ENCODE data around the gene PEAK1. TPM values are rescaled to one million over a fixed set of nuclear protein-coding genes. Genes with fewer than 3 reads are reported as not detected.

The PEAK1 gene, protein sequence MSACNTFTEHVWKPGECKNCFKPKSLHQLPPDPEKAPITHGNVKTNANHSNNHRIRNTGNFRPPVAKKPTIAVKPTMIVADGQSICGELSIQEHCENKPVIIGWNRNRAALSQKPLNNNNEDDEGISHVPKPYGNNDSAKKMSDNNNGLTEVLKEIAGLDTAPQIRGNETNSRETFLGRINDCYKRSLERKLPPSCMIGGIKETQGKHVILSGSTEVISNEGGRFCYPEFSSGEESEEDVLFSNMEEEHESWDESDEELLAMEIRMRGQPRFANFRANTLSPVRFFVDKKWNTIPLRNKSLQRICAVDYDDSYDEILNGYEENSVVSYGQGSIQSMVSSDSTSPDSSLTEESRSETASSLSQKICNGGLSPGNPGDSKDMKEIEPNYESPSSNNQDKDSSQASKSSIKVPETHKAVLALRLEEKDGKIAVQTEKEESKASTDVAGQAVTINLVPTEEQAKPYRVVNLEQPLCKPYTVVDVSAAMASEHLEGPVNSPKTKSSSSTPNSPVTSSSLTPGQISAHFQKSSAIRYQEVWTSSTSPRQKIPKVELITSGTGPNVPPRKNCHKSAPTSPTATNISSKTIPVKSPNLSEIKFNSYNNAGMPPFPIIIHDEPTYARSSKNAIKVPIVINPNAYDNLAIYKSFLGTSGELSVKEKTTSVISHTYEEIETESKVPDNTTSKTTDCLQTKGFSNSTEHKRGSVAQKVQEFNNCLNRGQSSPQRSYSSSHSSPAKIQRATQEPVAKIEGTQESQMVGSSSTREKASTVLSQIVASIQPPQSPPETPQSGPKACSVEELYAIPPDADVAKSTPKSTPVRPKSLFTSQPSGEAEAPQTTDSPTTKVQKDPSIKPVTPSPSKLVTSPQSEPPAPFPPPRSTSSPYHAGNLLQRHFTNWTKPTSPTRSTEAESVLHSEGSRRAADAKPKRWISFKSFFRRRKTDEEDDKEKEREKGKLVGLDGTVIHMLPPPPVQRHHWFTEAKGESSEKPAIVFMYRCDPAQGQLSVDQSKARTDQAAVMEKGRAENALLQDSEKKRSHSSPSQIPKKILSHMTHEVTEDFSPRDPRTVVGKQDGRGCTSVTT (N-terminal part only)
- total RNA-seq (10 to 100 TPM; 20.4 to 23.0 TPM), polyA plus RNA-seq (1 to 10 TPM; 1.0 to 2.8 (median 1.6) TPM), total RNA-seq (22.6 to 94.3 (median 36.8) reads per million in 6 experiments)

DNA sequence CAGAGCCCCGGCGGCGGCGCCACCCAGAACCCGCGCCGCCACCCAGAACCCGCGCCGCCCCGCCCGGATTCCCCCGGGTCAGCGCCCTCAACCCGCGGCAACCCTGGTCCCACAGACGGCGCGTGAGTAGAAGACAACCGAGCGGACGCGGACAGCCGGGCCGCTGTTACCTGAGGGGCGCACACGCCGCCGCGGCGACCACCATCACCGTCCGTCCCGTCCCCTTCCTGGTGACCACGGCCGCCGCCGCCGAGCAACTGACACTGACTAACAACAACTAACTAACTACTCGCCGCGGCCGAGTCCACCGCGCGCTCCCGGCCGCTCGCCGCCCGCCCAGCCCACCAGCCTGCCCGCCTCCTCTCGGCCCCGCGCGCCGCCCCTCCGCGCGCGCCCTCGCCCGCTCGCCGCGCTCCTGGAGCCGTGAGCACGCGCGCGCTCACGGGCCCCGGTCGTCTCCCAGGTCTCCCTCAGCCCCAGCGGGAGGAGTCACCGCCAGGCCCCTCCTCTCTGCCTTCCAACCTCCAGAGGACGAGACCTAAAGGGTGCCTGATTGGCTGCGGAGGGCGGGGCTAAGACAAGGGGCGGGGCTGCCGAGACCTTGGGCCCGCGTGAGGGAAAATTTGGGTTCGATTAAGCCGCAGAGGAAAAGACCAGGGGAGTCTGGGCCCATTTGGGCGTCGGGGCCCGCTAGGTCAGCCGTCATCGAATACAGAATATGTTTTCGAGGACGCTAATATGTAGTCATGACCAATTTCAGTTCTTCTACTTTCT is at the start of gene PEAK1:
Gene PEAK1 (minus strand): TSS at position 269 of the 774 bp plus-strand sequence. CDS start 238,178 bp downstream, outside the sequence.
- peak; percentile 98 to 100 (median 99) for DNase-seq
- no peaks in the 10 kb centered on the region for H3K9me3 Mint-ChIP-seq
- H3K4me1 Mint-ChIP-seq = peaks cover 19 to 55% (median 43%) of the 10 kb centered on the region in 4 donors
- H3K4me3 Mint-ChIP-seq = peak within 1 kb of the TSS; percentile 94 to 100 (median 97)
- ATAC-seq = peak; percentile 93 to 98
- H3K27ac Mint-ChIP-seq = peak within 1 kb of the TSS; percentile 96 to 99 (median 98)
- POLR2A ChIA-PET = interaction anchor here (1.3 to 1.9 kb wide), 3 partner anchors 10 to 489 kb away, joined by 3 to 16 read pairs (median 7); partner anchors contain the start of gene RCN2
- peaks cover 0 to under 1% (median 0%) of the 10 kb centered on the region in 3 donors for H3K36me3 Mint-ChIP-seq
- no peaks in the 10 kb centered on the region for H3K27me3 Mint-ChIP-seq

DNA sequence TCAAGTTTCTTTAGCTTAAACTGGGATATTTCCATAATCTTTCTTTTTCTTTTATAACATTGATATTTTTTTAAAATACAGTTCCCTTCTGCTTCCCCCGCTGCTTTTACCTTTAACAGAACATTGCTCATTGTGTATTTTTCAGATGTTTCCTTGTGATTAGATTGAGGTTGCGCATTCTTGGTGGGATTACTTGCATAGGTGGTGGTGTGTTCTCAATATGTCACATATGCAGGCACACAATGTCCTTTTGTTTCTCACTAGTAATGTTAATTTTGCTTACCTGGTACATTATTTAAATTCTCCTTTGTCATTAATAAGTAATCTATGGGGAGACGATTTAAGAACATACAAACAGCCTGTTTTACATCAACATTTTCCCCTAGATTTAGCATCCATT is 49.0 kb upstream of the PEAK1 start:
- DNase-seq = no peak
- H3K27me3 Mint-ChIP-seq = no peaks in the 10 kb centered on the region
- no peak for ATAC-seq
- H3K4me3 Mint-ChIP-seq = no peak overlapping the region
- peaks cover 0 to 6% (median 1%) of the 10 kb centered on the region in 4 donors for H3K4me1 Mint-ChIP-seq
- H3K36me3 Mint-ChIP-seq = peaks cover 7 to 80% (median 26%) of the 10 kb centered on the region in 3 donors
- POLR2A ChIA-PET = no interaction called here
- no peaks in the 10 kb centered on the region for H3K9me3 Mint-ChIP-seq
- no peak overlapping the region for H3K27ac Mint-ChIP-seq

DNA sequence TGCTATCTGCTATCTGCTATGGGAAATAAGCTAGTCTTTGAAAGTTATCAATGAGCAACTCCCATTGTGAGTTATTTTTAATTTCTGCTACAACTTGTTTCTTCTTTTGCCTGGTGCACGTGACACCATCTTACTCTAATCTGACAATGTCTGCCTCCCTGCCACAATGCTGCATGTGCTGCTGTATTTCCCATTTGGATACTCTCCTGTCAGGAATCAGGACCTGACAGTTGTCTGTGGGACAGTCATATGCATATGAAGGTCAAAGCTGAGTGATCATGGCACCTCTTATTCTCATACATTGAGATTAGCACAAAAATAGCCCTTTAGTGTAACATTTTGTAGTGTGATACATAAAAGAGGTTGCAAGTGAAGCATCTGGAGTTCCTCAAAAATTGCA is 46.6 kb upstream of the PEAK1 start:
- Mint-ChIP-seq H3K9me3 (no peaks in the 10 kb centered on the region), H3K27me3 (no peaks in the 10 kb centered on the region), H3K4me3 (no peak overlapping the region), H3K27ac (peak overlapping the region in 1 of 10 donors; percentile 4), H3K36me3 (peaks cover 7 to 63% (median 23%) of the 10 kb centered on the region in 3 donors), H3K4me1 (peaks cover 0 to 6% (median 1%) of the 10 kb centered on the region in 4 donors)
- ATAC-seq = no peak
- POLR2A ChIA-PET = no interaction called here
- DNase-seq = no peak

DNA sequence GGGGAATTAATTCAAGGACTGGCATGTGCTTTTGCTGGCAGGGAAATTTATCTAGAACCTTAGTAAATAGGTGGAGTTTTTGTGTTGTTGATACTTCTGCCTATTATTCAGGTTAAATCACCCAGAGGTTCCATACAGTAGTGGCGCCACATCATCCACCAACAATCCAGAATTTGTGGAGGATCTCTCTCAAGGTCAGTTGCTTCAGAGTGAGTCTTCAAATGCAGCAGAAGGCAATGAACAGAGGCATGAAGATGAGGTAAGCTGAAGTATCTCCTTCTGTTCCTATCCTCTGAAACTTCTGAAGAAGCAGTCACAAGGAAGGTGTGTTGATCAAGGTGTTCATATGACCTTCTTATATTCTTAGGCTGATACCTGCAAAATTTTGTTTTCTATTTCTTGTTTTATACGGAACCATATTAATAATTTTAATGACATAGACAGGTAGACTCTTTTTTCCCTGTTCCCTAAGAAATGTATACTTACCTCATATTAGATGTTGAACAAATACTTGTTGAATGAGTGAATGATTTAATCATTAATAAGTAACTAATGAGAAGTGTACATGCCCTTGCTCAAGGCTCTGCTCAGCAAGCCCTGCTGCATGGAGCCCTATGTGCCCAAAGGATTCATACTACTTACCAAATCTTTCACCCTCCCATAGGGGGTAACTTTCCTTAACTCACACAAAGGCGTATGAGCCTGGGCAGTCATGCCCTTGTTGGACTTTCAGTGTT is 44.4 kb upstream of the PEAK1 start:
- H3K4me1 Mint-ChIP-seq = peaks cover 2 to 17% (median 7%) of the 10 kb centered on the region in 4 donors
- DNase-seq = no peak
- ATAC-seq = no peak
- H3K9me3 Mint-ChIP-seq = no peaks in the 10 kb centered on the region
- H3K27ac Mint-ChIP-seq = no peak overlapping the region
- no peak overlapping the region for H3K4me3 Mint-ChIP-seq
- POLR2A ChIA-PET = no interaction called here
- peaks cover 7 to 64% (median 25%) of the 10 kb centered on the region in 3 donors for H3K36me3 Mint-ChIP-seq
- H3K27me3 Mint-ChIP-seq = no peaks in the 10 kb centered on the region

DNA sequence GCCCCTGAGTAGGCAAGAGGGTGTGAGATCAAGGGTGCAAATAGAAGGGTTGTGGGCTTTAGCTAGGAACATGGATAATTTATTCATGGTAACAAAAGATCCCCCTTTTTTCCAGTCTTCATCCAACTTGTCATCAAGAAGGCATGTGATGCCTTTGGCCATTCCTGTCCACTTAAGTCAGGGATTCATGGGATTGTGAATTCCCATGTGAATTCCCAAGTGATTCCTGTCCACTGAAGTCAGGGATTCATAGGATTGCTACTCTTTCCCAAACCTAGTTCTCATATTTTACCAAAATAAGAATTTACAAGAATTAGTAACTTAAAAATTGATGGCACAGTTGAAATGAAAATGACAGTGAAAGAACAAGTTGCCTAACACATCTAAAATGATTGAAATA is 41.6 kb upstream of the PEAK1 start:
- DNase-seq (no peak), ATAC-seq (no peak)
- H3K9me3 Mint-ChIP-seq = no peaks in the 10 kb centered on the region
- no peaks in the 10 kb centered on the region for H3K27me3 Mint-ChIP-seq
- POLR2A ChIA-PET = no interaction called here
- H3K4me3 Mint-ChIP-seq = no peak overlapping the region
- H3K36me3 Mint-ChIP-seq = peaks cover 2 to 48% (median 25%) of the 10 kb centered on the region in 3 donors
- peak overlapping the region in 2 of 10 donors; percentile 19 to 31 for H3K27ac Mint-ChIP-seq
- H3K4me1 Mint-ChIP-seq = peaks cover 18 to 26% (median 22%) of the 10 kb centered on the region in 4 donors

DNA sequence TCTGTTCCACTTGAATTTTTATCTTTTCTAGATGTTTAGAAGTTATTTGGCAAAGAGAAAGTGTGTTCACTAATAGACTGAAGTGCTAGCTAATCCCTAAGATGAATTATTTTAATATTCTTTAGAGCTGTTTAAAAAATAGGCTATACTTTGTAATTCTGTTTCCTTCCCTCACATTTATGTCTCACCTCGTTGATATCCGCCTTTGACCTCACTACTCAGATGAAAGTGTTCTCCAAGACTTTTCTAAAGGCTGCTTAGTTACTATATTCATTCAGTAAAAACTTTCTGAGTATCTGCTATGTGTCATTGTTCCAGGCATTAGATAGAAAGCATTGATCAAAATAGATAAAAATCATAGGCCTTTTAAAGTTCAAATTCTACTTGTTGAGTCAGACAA is 39.1 kb upstream of the PEAK1 start:
- Mint-ChIP-seq H3K27ac (peak overlapping the region in 4 of 10 donors; percentile 9 to 49 (median 22)), H3K4me1 (peaks cover 27 to 46% (median 39%) of the 10 kb centered on the region in 4 donors), H3K9me3 (no peaks in the 10 kb centered on the region), H3K4me3 (no peak overlapping the region), H3K36me3 (peaks cover 0 to 35% (median 18%) of the 10 kb centered on the region in 3 donors), H3K27me3 (no peaks in the 10 kb centered on the region)
- DNase-seq (no peak), ATAC-seq (no peak)
- POLR2A ChIA-PET = no interaction called here

DNA sequence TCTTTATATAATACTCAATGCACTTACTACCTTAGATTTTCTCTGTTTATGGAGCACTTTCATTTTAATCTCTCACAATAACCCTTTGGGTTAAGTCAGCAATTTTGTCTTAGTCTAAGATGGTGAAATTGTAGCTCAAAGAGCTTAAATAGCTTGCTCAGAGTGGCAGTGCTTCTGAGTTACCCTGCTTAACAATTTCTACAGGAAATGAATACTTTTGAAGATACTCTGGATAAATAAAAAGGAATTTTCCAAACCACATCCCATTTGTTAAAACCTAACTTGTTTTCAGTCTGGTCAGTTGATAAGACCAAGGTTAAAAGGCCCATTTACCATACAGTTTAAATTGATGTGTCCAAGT is 38.0 kb upstream of the PEAK1 start:
- Mint-ChIP-seq H3K9me3 (no peaks in the 10 kb centered on the region), H3K27me3 (no peaks in the 10 kb centered on the region), H3K36me3 (peaks cover 0 to 35% (median 18%) of the 10 kb centered on the region in 3 donors), H3K4me1 (peaks cover 27 to 46% (median 39%) of the 10 kb centered on the region in 4 donors), H3K27ac (peak overlapping the region in 4 of 10 donors; percentile 7 to 75 (median 28)), H3K4me3 (peak overlapping the region in 7 of 10 donors; percentile 8 to 57 (median 54))
- DNase-seq (no peak), ATAC-seq (peak in 1 of 2 donors; percentile 29)
- POLR2A ChIA-PET = no interaction called here

DNA sequence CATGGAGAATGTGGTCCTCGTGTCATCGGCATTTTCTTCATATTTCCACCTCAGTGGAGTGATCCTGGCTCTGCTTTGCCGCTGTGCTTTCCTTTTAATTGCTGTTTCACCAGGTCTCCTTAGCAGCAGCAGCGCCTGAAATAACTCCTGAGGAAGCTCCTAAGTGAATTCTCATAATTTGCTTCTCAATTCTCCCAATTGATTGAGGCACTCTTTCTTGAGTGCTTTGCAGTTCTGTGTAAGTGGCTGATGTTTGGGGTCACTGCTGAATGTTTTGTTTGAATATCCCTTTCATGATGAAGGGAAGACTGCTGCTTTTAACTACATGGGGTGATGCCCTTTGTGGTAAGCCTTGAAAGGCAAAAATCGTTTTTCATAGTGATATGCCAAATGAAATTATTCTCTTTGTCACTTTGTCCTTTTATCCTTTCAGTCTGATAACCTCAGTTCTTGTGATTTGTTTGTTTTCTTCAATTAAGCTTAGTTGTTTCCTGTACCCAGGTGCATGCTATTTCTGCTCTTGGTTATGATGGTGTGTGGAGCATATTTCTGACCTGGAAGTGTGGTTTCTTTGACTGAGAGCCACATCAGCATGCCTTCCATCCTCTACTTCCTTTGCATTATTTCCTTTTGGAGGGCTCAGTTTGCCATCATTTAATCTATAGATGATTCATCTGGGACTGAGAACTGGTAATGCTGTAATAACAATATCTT is 37.4 kb upstream of the PEAK1 start:
- ATAC-seq = peak; percentile 41 to 77

DNA sequence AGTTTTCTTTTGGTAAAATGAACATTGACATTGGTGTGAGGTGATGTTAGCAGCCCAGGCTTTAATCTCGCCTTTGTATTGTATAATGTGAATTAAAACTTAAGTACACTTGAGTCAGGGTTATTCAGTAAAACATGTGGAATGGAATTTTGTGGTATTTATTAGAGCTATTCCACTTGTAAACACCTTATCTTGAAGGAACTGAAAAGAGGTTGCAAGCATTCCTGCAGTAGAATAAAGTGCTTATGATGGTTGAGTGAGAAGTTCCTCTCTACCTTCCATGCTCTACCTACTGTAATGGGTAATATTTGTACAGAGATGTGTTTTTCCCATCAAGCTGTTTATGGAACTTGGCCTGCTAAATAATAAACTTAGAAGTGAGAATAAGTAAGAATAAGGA is 36.8 kb upstream of the PEAK1 start:
- Mint-ChIP-seq H3K9me3 (no peaks in the 10 kb centered on the region), H3K36me3 (peaks cover 0 to 34% (median 18%) of the 10 kb centered on the region in 3 donors), H3K27ac (peak overlapping the region in 5 of 10 donors; percentile 7 to 75 (median 61)), H3K27me3 (no peaks in the 10 kb centered on the region), H3K4me3 (peak overlapping the region in 2 of 10 donors; percentile 54 to 56), H3K4me1 (peaks cover 32 to 55% (median 39%) of the 10 kb centered on the region in 4 donors)
- ATAC-seq (no peak), DNase-seq (no peak)
- POLR2A ChIA-PET = interaction anchor here (1.1 kb wide), 1 partner anchor 35 kb away, joined by 3 read pairs; no protein-coding TSS in a partner anchor

More for the DNA sequence above, 37.4 kb upstream of the PEAK1 start:
- Mint-ChIP-seq H3K4me1 (peaks cover 28 to 49% (median 39%) of the 10 kb centered on the region in 4 donors), H3K4me3 (peak overlapping the region in 9 of 10 donors; percentile 8 to 57 (median 46)), H3K27me3 (no peaks in the 10 kb centered on the region), H3K27ac (peak overlapping the region in 8 of 10 donors; percentile 7 to 75 (median 54)), H3K36me3 (peaks cover 0 to 35% (median 18%) of the 10 kb centered on the region in 3 donors), H3K9me3 (no peaks in the 10 kb centered on the region)
- POLR2A ChIA-PET = interaction anchor here (1.1 kb wide), 1 partner anchor 36 kb away, joined by 3 read pairs; no protein-coding TSS in a partner anchor
- DNase-seq = peak in 2 of 10 donors; percentile 21 to 30

DNA sequence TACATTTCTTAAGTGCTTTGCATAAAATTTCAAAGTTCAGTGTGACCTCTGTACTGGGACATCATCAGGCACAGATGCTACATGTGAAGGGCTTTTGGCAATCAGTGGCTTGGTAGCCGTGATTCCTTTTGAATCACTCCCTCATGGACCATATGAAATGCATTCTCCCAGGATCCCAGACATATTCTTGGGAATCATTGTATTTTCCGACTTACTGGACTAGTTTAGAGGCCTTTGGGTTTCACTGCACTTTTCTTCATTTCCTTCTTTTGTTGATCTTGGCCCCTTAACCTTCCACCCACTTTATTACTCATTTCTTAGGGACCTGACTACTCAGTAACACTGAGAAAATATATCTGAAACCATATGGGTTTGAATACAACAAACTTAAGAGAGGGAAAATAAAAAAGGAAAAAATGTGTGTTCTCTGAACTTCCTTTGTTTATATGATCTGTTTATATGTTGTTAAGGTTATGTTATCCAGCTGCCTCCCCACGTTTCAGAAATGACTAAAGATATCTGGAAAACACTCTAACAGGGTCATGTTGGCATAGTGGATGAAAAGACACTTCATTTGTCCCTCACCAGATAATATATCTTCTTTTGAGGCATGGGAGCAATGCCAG is 35.9 kb upstream of the PEAK1 start:
- no peaks in the 10 kb centered on the region for H3K27me3 Mint-ChIP-seq

More for the DNA sequence above, 35.9 kb upstream of the PEAK1 start:
- Mint-ChIP-seq H3K4me3 (no peak overlapping the region), H3K4me1 (peaks cover 32 to 49% (median 38%) of the 10 kb centered on the region in 4 donors), H3K27ac (peak overlapping the region in 2 of 10 donors; percentile 22 to 71), H3K9me3 (no peaks in the 10 kb centered on the region), H3K36me3 (peaks cover 0 to 27% (median 24%) of the 10 kb centered on the region in 3 donors)
- POLR2A ChIA-PET = no interaction called here
- no peak for DNase-seq
- ATAC-seq = no peak

Data from naive thymus-derived CD8-positive, alpha-beta T cell (primary cell).